ENCODE measurements around the gene SP140. TPM values are rescaled to one million over a fixed set of nuclear protein-coding genes. Genes with fewer than 3 reads are reported as not detected.
A peak's percentile ranks its signal among the peaks of the same experiment; 100 is the strongest.

SP140 gene
- total and polyA plus RNA-seq, 9 of the 15 experiments (the other 6 are each of a cell fraction or from before 2014, with no cell fraction given), result 0.04 to 1.1 (median 0.57) TPM; not detected in 1

GRCh38 chr2:230335864-230336506, 110.4 kb downstream of the SP140 start (continued):
- TF ChIP-seq ZBTB12 (CRISPR knock-in tag; IDR thresholded peaks at IDR 0.05) (no peak), ZNF589 (CRISPR knock-in tag; IDR thresholded peaks at IDR 0.05; ENCODE audit: low read depth) (no peak), SMAD4 (CRISPR knock-in tag; conservative IDR thresholded peaks at IDR 0.05) (0 out of 2 replicates have a peak, but pooled peaks have one; percentile 18), ZNF175 (CRISPR knock-in tag; IDR thresholded peaks at IDR 0.05; ENCODE audit: low read depth) (0 out of 2 replicates have a peak, but pooled peaks have one; percentile 83), CREM (IDR thresholded peaks at IDR 0.05; ENCODE audit: low read depth) (no peak), ZNF766 (CRISPR knock-in tag; conservative IDR thresholded peaks at IDR 0.05) (peak; percentile 80; the same call in 1 of the 2 replicates), CCNT2 (IDR thresholded peaks at IDR 0.05; ENCODE audit: borderline replicate concordance, extremely low read depth, insufficient read length, low read depth, low read length) (no peak), RFX5 (IDR thresholded peaks at IDR 0.05; ENCODE audit: low read depth, low read length) (no peak), TRIM28 (IDR thresholded peaks at IDR 0.05) (no peak), MAFK (IDR thresholded peaks at IDR 0.05; ENCODE audit: low read length) (no peak), XRCC3 (IDR thresholded peaks at IDR 0.05) (no peak), NR2F6 (CRISPR knock-in tag; IDR thresholded peaks at IDR 0.05) (no peak), CBX8 (IDR thresholded peaks at IDR 0.05; ENCODE audit: borderline replicate concordance, extremely low read depth, low read depth, low read length, poor library complexity, severe bottlenecking) (no peak), POLR2AphosphoS2 (IDR thresholded peaks at IDR 0.05; ENCODE audit: low read length) (no peak), PHF20 (IDR thresholded peaks at IDR 0.05; ENCODE audit: partially characterized antibody) (no peak), ZHX1 (conservative IDR thresholded peaks at IDR 0.05; ENCODE audit: low read length) (no peak), ZNF217 (CRISPR knock-in tag; IDR thresholded peaks at IDR 0.05) (no peak), PRDM10 (IDR thresholded peaks at IDR 0.05; ENCODE audit: partially characterized antibody) (peak; percentile 81), MEIS2 (IDR thresholded peaks at IDR 0.05; ENCODE audit: partially characterized antibody) (peak; percentile 49), ZKSCAN8 (CRISPR knock-in tag; IDR thresholded peaks at IDR 0.05) (no peak), ZBTB1 (CRISPR knock-in tag; IDR thresholded peaks at IDR 0.05; ENCODE audit: borderline replicate concordance, low read depth) (no peak)
